CD14-positive monocyte (primary cell): ENCODE data around the gene PLS1. TPM values are rescaled to one million over a fixed set of nuclear protein-coding genes. Genes with fewer than 3 reads are reported as not detected.
A peak's percentile ranks its signal among the peaks of the same experiment; 100 is the strongest.

Experiments used
- DNase-seq, 3 donors: peaks; one replicate each; pipeline ENCODE4 v3.0.0-alpha.2; 2011 to 2022
- H2AFZ ChIP-seq: 2 replicates; pipeline ENCODE4 v1.6.0; 2012; ENCODE audit warnings: mild to moderate bottlenecking, low read depth, low read length, inconsistent platforms; ENCODE audit not compliant: insufficient read depth, poor library complexity, severe bottlenecking
- H3K27ac ChIP-seq, 2 donors: 1 replicate in 1 of 2; 2 replicates in 1 of 2; pipeline ENCODE4 v1.5.1; 2012 to 2013; ENCODE audit warnings: low read length in 2 of 2, control low read depth in 1 of 2, inconsistent platforms in 1 of 2, low read depth in 1 of 2, mild to moderate bottlenecking in 1 of 2
- H3K27me3 ChIP-seq, 2 donors: one replicate each; pipeline versions ENCODE4 v1.6.0 to v1.6.1; 2011 to 2013; ENCODE audit warnings: low read length in 2 of 2; ENCODE audit not compliant: control insufficient read depth in 2 of 2, insufficient read depth in 2 of 2
- H3K36me3 ChIP-seq, 2 donors: replicated peaks in 1 of 2; 1 replicate in 1 of 2; 2 replicates in 1 of 2; pipeline versions ENCODE4 v1.5.1 to v1.6.1; 2012 to 2013; ENCODE audit warnings: low read length in 2 of 2, control low read depth in 1 of 2, inconsistent platforms in 1 of 2, mild to moderate bottlenecking in 1 of 2; ENCODE audit not compliant: insufficient read depth in 2 of 2, control insufficient read depth in 1 of 2
- H3K4me1 ChIP-seq, 2 donors: 1 replicate in 1 of 2; 2 replicates in 1 of 2; pipeline versions ENCODE4 v1.5.1 to v1.6.1; 2012 to 2013; ENCODE audit warnings: low read length in 2 of 2, control low read depth in 1 of 2, inconsistent platforms in 1 of 2, mild to moderate bottlenecking in 1 of 2, moderate library complexity in 1 of 2; ENCODE audit not compliant: insufficient read depth in 2 of 2, control insufficient read depth in 1 of 2
- H3K4me2 ChIP-seq: replicated peaks from 2 replicates; pipeline ENCODE3; 2012; ENCODE audit warnings: low read length, moderate library complexity, mild to moderate bottlenecking; ENCODE audit not compliant: poor library complexity, severe bottlenecking; ENCODE audit errors: extremely low read depth
- H3K4me3 ChIP-seq, 3 experiments: fragments of 200-600 bp in 1 of 3; sonication (generic) in 1 of 3; replicated peaks in 1 of 3; 1 replicate in 2 of 3; 2 replicates in 1 of 3; pipeline ENCODE4 v1.5.1; 2011 to 2013; ENCODE audit warnings: low read length in 3 of 3, mild to moderate bottlenecking in 3 of 3, control low read depth in 2 of 3, low read depth in 2 of 3, inconsistent platforms in 1 of 3, moderate library complexity in 1 of 3
- H3K79me2 ChIP-seq: 2 replicates; pipeline ENCODE4 v1.6.0; 2012; ENCODE audit warnings: mild to moderate bottlenecking, control low read depth, inconsistent platforms, low read length, moderate library complexity; ENCODE audit not compliant: insufficient read depth
- H3K9ac ChIP-seq: 2 replicates; pipeline ENCODE4 v1.6.0; 2017; ENCODE audit warnings: low read length, mild to moderate bottlenecking; ENCODE audit not compliant: insufficient read depth, poor library complexity, severe bottlenecking
- H3K9me3 ChIP-seq, 2 donors: replicated peaks in 1 of 2; 1 replicate in 1 of 2; 2 replicates in 1 of 2; pipeline versions ENCODE4 v1.5.1 to v1.6.1; 2012 to 2013; ENCODE audit warnings: low read length in 2 of 2, control low read depth in 1 of 2; ENCODE audit not compliant: control insufficient read depth in 1 of 2, insufficient read depth in 1 of 2
- H4K20me1 ChIP-seq: 2 replicates; pipeline ENCODE4 v1.6.0; 2012; ENCODE audit warnings: mild to moderate bottlenecking, low read length, control low read depth, moderate library complexity; ENCODE audit not compliant: insufficient read depth
- H3K27ac Mint-ChIP-seq, 7 donors: one replicate each; pipeline ENCODE4 v1.8.0; 2020; ENCODE audit warnings: mild to moderate bottlenecking in 7 of 7, mixed read lengths in 7 of 7, moderate library complexity in 6 of 7, inconsistent platforms in 2 of 7
- H3K27me3 Mint-ChIP-seq, 3 donors: one replicate each; pipeline ENCODE4 v1.8.0; 2021 to 2022; ENCODE audit warnings: low read depth in 3 of 3, mild to moderate bottlenecking in 3 of 3, mixed read lengths in 3 of 3, moderate library complexity in 3 of 3, inconsistent platforms in 1 of 3
- H3K36me3 Mint-ChIP-seq, 2 donors: one replicate each; pipeline ENCODE4 v1.8.0; 2020; ENCODE audit warnings: mixed read lengths in 2 of 2, inconsistent platforms in 1 of 2, mild to moderate bottlenecking in 1 of 2
- H3K4me1 Mint-ChIP-seq: one replicate; pipeline ENCODE4 v1.8.0; 2020; ENCODE audit warnings: mild to moderate bottlenecking, mixed read lengths
- H3K4me3 Mint-ChIP-seq, 2 donors: one replicate each; pipeline ENCODE4 v1.8.0; 2020; ENCODE audit warnings: mild to moderate bottlenecking in 2 of 2, mixed read lengths in 2 of 2, moderate library complexity in 1 of 2
- H3K9me3 Mint-ChIP-seq, 7 donors: one replicate each; pipeline ENCODE4 v1.8.0; 2020 to 2022; ENCODE audit warnings: mixed read lengths in 7 of 7, mild to moderate bottlenecking in 6 of 7, moderate library complexity in 6 of 7, inconsistent platforms in 2 of 7
- CTCF ChIP-seq: fragments of 200-600 bp; IDR thresholded peaks from one replicate; pipeline ENCODE4 v1.8.0; 2022; ENCODE audit warnings: antibody characterized with exemption, mild to moderate bottlenecking
- WGBS: methylation state at CpG from one replicate; pipeline ENCODE4 v1.1.5; 2013; ENCODE audit warnings: missing lambda C conversion rate; ENCODE audit not compliant: insufficient coverage; 5-methylcytosine and 5-hydroxymethylcytosine counted together
- intact Hi-C, 2 donors: fragments of 100-400 bp; cut with micrococcal nuclease; formaldehyde crosslinking; loops; one replicate each; pipeline versions ENCODE4 v1.15.0 to v1.15.1; 2023
- polyA plus RNA-seq, 3 donors: library from polyadenylated mRNA; depleted of rRNA in 1 of 3; unstranded in 2 of 3; stranded (reverse) in 1 of 3; fragments of 300-500 nt in 2 of 3; fragments of >200 nt in 1 of 3; fragmentation: Illumina TruSeq in 2 of 3; gene quantifications; 1 replicate in 2 of 3; 2 replicates in 1 of 3; pipeline ENCODE4 v1.2.3, GENCODE V29; 2012 to 2021

Gene PLS1
- polyA plus RNA-seq, 3 donors: 0.09 to 0.17 TPM; not detected in 1

- Histone ChIP-seq H3K79me2 (no peaks in the 10 kb centered on the region), H3K9ac (no peak overlapping the region), H2AFZ (no peak overlapping the region), H3K36me3 (no peaks in the 10 kb centered on the region), H3K4me3 (no peak overlapping the region), H3K27me3 (no peaks in the 10 kb centered on the region), H3K4me2 (no peak overlapping the region), H4K20me1 (no peaks in the 10 kb centered on the region), H3K4me1 (no peaks in the 10 kb centered on the region), H3K27ac (no peak overlapping the region), H3K9me3 (no peaks in the 10 kb centered on the region)
- no peak overlapping the region for H3K27ac Mint-ChIP-seq
- intact Hi-C loops: no loop called here
- no peak overlapping the region for H3K4me3 Mint-ChIP-seq
- H3K9me3 Mint-ChIP-seq: peaks cover 0 to 2% (median 0%) of the 10 kb centered on the region in 7 donors
- peaks cover 5% of the 10 kb centered on the region for H3K4me1 Mint-ChIP-seq
- no CpG with 5 or more reads among the region's 3 CpGs for WGBS
- DNase-seq: no peak
- no peaks in the 10 kb centered on the region for H3K27me3 Mint-ChIP-seq
- no peak for TF ChIP-seq CTCF
- no peaks in the 10 kb centered on the region for H3K36me3 Mint-ChIP-seq
These were observed 52.8 kb downstream of the PLS1 start for GRCh38 chr3:142648950-142649349.

GRCh38 chr3:142650001-142650693 lies 54.0 kb downstream of the PLS1 start:
- no peak overlapping the region for H3K4me2 ChIP-seq
- WGBS: 51% methylated on average over 3 of the region's 6 CpGs
- H3K36me3 Mint-ChIP-seq: no peaks in the 10 kb centered on the region
- H3K27ac ChIP-seq: no peak overlapping the region
- no peaks in the 10 kb centered on the region for H3K4me1 ChIP-seq
- H3K9ac ChIP-seq: no peak overlapping the region
- no peak for TF ChIP-seq CTCF
- H3K4me3 ChIP-seq: no peak overlapping the region
- intact Hi-C loops: no loop called here
- H4K20me1 ChIP-seq: no peaks in the 10 kb centered on the region
- H3K36me3 ChIP-seq: no peaks in the 10 kb centered on the region
- peak overlapping the region in 2 of 7 donors; percentile 33 to 70 for H3K27ac Mint-ChIP-seq
- no peaks in the 10 kb centered on the region for H3K27me3 ChIP-seq
- H3K4me3 Mint-ChIP-seq: no peak overlapping the region
- no peak for DNase-seq
- H3K4me1 Mint-ChIP-seq: peaks cover 5% of the 10 kb centered on the region
- no peaks in the 10 kb centered on the region for H3K79me2 ChIP-seq
- peaks cover 0 to 2% (median 0%) of the 10 kb centered on the region in 7 donors for H3K9me3 Mint-ChIP-seq
- no peaks in the 10 kb centered on the region for H3K9me3 ChIP-seq
- H2AFZ ChIP-seq: peak overlapping the region; percentile 58
- no peaks in the 10 kb centered on the region for H3K27me3 Mint-ChIP-seq
